PFSK-1 (cell line): ENCODE data around the gene RAB3IL1.

Source experiments
- FOXP2 ChIP-seq: optimal IDR thresholded peaks from 2 replicates; pipeline ENCODE3; 2011; ENCODE audit warnings: borderline replicate concordance, control low read depth, inconsistent platforms; ENCODE audit not compliant: insufficient read depth; ENCODE audit errors: extremely low read length, extremely low read depth
- POLR2AphosphoS5 ChIP-seq: IDR thresholded peaks from 2 replicates; pipeline ENCODE4 v1.6.1; 2012; ENCODE audit warnings: low read depth, mild to moderate bottlenecking, control low read depth, low read length, moderate library complexity
- REST ChIP-seq, 2 experiments: IDR thresholded peaks; 2 replicates each; pipeline versions ENCODE4 v1.6.1 to v1.8.0; 2011 to 2012; ENCODE audit warnings: low read depth in 2 of 2, low read length in 2 of 2, control low read depth in 1 of 2, inconsistent platforms in 1 of 2, mild to moderate bottlenecking in 1 of 2, moderate library complexity in 1 of 2; ENCODE audit not compliant: insufficient read depth in 1 of 2
- SIN3A ChIP-seq: IDR thresholded peaks from 2 replicates; pipeline ENCODE4 v1.6.1; 2012; ENCODE audit warnings: mild to moderate bottlenecking, low read length, moderate library complexity, borderline replicate concordance; ENCODE audit not compliant: insufficient read depth
- TAF1 ChIP-seq: IDR thresholded peaks from 2 replicates; pipeline ENCODE4 v1.6.1; 2012; ENCODE audit warnings: low read length, control low read depth, borderline replicate concordance; ENCODE audit not compliant: insufficient read depth

- no peak for TF ChIP-seq POLR2AphosphoS5
- no peak for TF ChIP-seq REST (IDR thresholded peaks at IDR 0.05; ENCODE audit: insufficient read depth in 1 of 2, low read depth in 2 of 2, low read length in 2 of 2)
- no peak for TF ChIP-seq TAF1
- no peak for TF ChIP-seq FOXP2
- TF ChIP-seq SIN3A, result no peak
Observed at GRCh38 chr11:61918251-61918937, 1.0 kb upstream of the RAB3IL1 start.
